Erythroblast (primary cell): Measurements from ENCODE around the gene ANKRD53.

Experiments used
- GATA1 ChIP-seq: IDR thresholded peaks from 2 replicates; pipeline ENCODE4 v1.6.1; 2011; ENCODE audit warnings: low read depth, mild to moderate bottlenecking, control low read depth, low read length, moderate library complexity
- POLR2A ChIP-seq: IDR thresholded peaks from 2 replicates; pipeline ENCODE4 v1.6.1; 2011; ENCODE audit warnings: mild to moderate bottlenecking, low read length

GRCh38 chr2:70962211-70962884 is 16.1 kb upstream of the ANKRD53 start:
- TF ChIP-seq POLR2A (no peak), GATA1 (no peak)
